Lung (tissue), 12 donors: ENCODE results near the gene SOCS7. TPM values are rescaled to one million over a fixed set of nuclear protein-coding genes. Genes with fewer than 3 reads are reported as not detected.
A peak's percentile ranks its signal among the peaks of the same experiment; 100 is the strongest.

Source experiments
- ATAC-seq: fragments of 200-7000 bp; cut with Tn5 transposase; one replicate; pipeline ENCODE4 v1.9.1; 2020; ENCODE audit warnings: moderate number of reproducible peaks; ENCODE audit not compliant: insufficient read depth, low FRiP score
- DNase-seq, 3 donors: peaks; one replicate each; pipeline ENCODE4 v3.0.0-alpha.2; 2013 to 2017
- H3K27ac ChIP-seq, 2 donors: one replicate each; pipeline ENCODE4 v1.5.1; 2013; ENCODE audit warnings: mild to moderate bottlenecking in 2 of 2, moderate library complexity in 2 of 2, control low read depth in 1 of 2, inconsistent platforms in 1 of 2, low read depth in 1 of 2, low read length in 1 of 2
- H3K27me3 ChIP-seq, 3 donors: one replicate each; pipeline ENCODE4 v1.5.1; 2013; ENCODE audit warnings: low read length in 2 of 3; ENCODE audit not compliant: control insufficient read depth in 3 of 3, insufficient read depth in 3 of 3
- H3K36me3 ChIP-seq, 4 donors: one replicate each; pipeline ENCODE4 v1.5.1; 2013; ENCODE audit warnings: low read length in 4 of 4, mild to moderate bottlenecking in 1 of 4, moderate library complexity in 1 of 4; ENCODE audit not compliant: control insufficient read depth in 4 of 4, insufficient read depth in 4 of 4
- H3K4me1 ChIP-seq, 5 donors: one replicate each; pipeline ENCODE4 v1.5.1; 2013; ENCODE audit warnings: low read length in 5 of 5, mild to moderate bottlenecking in 2 of 5, moderate library complexity in 1 of 5; ENCODE audit not compliant: control insufficient read depth in 5 of 5, insufficient read depth in 5 of 5
- H3K4me3 ChIP-seq: one replicate; pipeline ENCODE4 v1.5.1; 2013; ENCODE audit warnings: mild to moderate bottlenecking, control low read depth, moderate library complexity
- H3K9ac ChIP-seq, 2 donors: one replicate each; pipeline ENCODE4 v1.5.1; 2013; ENCODE audit warnings: low read length in 2 of 2, control low read depth in 1 of 2; ENCODE audit not compliant: insufficient read depth in 1 of 2
- H3K9me3 ChIP-seq, 4 donors: one replicate each; pipeline ENCODE4 v1.5.1; 2013; ENCODE audit warnings: low read length in 3 of 4, mild to moderate bottlenecking in 1 of 4, moderate library complexity in 1 of 4; ENCODE audit not compliant: control insufficient read depth in 4 of 4, insufficient read depth in 3 of 4
- WGBS, 2 donors: extraction: QIAGEN DNeasy Blood & Tissue Kit; methylation state at CpG; one replicate each; pipeline ENCODE4 v1.1.7; 2013; 5-methylcytosine and 5-hydroxymethylcytosine counted together
- polyA plus RNA-seq, 2 donors: library from polyadenylated mRNA; stranded (reverse); fragments of 200-250 nt; gene quantifications; one replicate each; pipeline ENCODE4 v1.2.1, GENCODE V29; 2013
- total RNA-seq, 2 donors: library from RNA; depleted of rRNA in 1 of 2; stranded (reverse); fragments of >200 nt in 1 of 2; gene quantifications; one replicate each; pipeline ENCODE4 v1.2.1, GENCODE V29; 2014 to 2021
- TF ChIP-seq, protein P1 (sequence below): IDR thresholded peaks from 2 replicates; pipeline ENCODE4 v1.5.1; 2012; ENCODE audit warnings: mild to moderate bottlenecking; ENCODE audit errors: control extremely low read depth, extremely low read depth
- donor health status: control.
- donor health status: control.
- donor health status: Bipolar disorder and iron deficiency.
- donor health status: healthy.
- donor health status: DM: yes; HTN: yes; CAD: no.

SOCS7 gene
- total and polyA plus RNA-seq, 4 donors: 6.5 to 23.6 (median 10.2) TPM

DNA sequence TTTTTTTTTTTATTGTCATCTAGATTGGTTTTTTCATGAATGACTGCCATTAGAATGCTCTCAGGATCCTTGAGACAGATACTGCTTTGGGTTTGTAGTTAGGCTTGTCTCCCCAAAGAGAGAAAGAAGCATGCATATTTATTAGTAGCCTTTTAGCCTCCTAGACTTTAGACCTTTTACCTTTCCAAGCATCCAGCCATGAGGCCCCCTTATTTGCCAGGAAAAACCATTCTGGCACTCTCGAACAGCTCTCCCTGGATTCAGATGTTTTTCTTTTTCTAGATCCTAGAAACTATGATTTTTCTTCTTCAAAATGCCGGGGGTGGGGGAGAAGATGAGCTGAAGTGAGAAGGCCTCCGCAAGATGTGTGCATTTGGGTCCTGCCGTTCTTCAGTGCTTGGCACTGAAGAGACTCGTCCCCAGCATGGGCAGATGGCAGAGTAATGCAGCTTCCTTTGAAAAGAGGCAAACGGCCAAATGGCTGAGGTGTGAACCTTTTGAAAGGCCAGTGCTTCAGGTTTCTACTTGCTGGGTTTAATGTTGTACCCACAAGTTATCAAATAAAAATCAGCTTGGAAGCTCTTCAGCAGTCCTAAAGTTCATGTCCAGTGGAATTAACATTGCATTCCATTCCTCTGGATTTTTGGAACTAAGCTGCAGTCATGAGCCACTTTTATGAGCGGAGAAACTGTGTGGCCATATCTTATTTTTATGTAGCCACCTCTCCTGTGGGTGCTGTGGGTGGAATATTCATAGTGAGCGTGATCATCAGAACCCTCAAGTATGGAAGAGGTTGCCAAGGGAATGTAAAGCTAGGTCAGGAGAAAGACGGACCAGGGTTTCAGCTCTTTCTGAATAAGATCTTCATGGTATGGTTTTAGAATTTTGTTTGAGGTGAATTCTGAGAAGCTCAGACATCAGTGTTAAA is 7.2 kb downstream of the SOCS7 start:
- peak in 1 of 3 donors; percentile 8 for DNase-seq
- H3K4me3 ChIP-seq: no peak overlapping the region
- H3K36me3 ChIP-seq: peaks cover 0 to 7% (median 0%) of the 10 kb centered on the region in 4 donors
- H3K27me3 ChIP-seq: no peaks in the 10 kb centered on the region
- no peak overlapping the region for H3K9ac ChIP-seq
- no peak overlapping the region for H3K27ac ChIP-seq
- WGBS, 2 donors: 57 to 80% methylated on average over 9 of the region's 9 CpGs
- peaks cover 0 to 36% (median 14%) of the 10 kb centered on the region in 5 donors for H3K4me1 ChIP-seq
- ATAC-seq: no peak
- no peaks in the 10 kb centered on the region for H3K9me3 ChIP-seq
- TF ChIP-seq, protein P1, sequence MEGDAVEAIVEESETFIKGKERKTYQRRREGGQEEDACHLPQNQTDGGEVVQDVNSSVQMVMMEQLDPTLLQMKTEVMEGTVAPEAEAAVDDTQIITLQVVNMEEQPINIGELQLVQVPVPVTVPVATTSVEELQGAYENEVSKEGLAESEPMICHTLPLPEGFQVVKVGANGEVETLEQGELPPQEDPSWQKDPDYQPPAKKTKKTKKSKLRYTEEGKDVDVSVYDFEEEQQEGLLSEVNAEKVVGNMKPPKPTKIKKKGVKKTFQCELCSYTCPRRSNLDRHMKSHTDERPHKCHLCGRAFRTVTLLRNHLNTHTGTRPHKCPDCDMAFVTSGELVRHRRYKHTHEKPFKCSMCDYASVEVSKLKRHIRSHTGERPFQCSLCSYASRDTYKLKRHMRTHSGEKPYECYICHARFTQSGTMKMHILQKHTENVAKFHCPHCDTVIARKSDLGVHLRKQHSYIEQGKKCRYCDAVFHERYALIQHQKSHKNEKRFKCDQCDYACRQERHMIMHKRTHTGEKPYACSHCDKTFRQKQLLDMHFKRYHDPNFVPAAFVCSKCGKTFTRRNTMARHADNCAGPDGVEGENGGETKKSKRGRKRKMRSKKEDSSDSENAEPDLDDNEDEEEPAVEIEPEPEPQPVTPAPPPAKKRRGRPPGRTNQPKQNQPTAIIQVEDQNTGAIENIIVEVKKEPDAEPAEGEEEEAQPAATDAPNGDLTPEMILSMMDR: no peak

DNA sequence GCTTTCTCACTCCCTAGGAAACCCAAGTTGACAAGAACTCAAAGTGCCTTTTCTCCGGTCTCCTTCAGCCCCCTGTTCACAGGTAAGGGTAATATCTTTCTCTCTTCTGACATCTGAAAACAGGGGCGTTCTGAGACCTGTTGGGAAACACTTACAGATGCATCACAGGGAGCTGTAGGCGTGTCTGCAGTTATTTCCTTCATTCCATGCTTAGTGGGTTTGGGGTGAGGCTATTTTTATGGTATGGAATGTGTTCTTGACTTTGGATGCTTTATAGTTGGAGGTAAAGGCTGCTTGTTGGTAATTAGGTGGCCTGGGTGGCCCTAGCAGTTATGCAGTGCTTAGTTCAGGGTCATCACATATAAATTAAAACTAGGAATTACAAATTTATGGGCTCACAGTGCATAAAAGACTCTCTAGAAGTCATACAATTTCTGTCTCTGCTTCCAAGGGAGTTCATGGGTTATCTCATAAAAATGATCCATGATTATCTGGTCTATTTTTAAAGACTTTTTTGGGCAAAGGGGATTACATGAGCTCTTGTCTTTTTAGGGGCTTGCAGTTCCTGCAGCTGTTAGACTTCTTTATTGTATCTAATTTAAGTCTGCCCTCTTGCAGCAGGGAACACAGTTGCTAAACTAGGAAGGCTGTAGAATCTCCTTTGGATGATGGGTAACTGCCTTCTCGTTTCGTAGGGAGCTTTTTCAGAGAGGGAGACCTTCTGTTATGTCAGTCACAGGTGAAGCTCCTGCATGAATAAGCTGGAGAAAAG is 10.2 kb downstream of the SOCS7 start:
- H3K27me3 ChIP-seq: no peaks in the 10 kb centered on the region
- 84 to 85% methylated on average over 5 of the region's 5 CpGs for WGBS, 2 donors
- peaks cover 8 to 14% (median 10%) of the 10 kb centered on the region in 4 donors for H3K36me3 ChIP-seq
- H3K4me3 ChIP-seq: no peak overlapping the region
- H3K27ac ChIP-seq: no peak overlapping the region
- no peak for ATAC-seq
- DNase-seq: no peak
- H3K9me3 ChIP-seq: no peaks in the 10 kb centered on the region
- H3K4me1 ChIP-seq: peaks cover 0 to 21% (median 9%) of the 10 kb centered on the region in 5 donors
- TF ChIP-seq, protein P1: no peak
- no peak overlapping the region for H3K9ac ChIP-seq

- no peaks in the 10 kb centered on the region for H3K27me3 ChIP-seq
- TF ChIP-seq, protein P1: no peak
- peaks cover 0 to 14% (median 5%) of the 10 kb centered on the region in 5 donors for H3K4me1 ChIP-seq
- H3K9me3 ChIP-seq: no peaks in the 10 kb centered on the region
- H3K27ac ChIP-seq: no peak overlapping the region
- no peak overlapping the region for H3K9ac ChIP-seq
- DNase-seq (no peak), ATAC-seq (no peak)
- no peak overlapping the region for H3K4me3 ChIP-seq
- 82 to 89% methylated on average over 5 of the region's 5 CpGs for WGBS, 2 donors
- H3K36me3 ChIP-seq: peaks cover 10 to 17% (median 14%) of the 10 kb centered on the region in 4 donors
Measured at GRCh38 chr17:38363016-38363415, 11.4 kb downstream of the SOCS7 start.
